GM13977 (cell line): ENCODE data around the gene SH3YL1.

Experiments
- DNase-seq: peaks from one replicate; pipeline ENCODE4 v3.0.0; 2012; ENCODE audit warnings: low spot score
- CTCF ChIP-seq: IDR thresholded peaks from 2 replicates; pipeline ENCODE4 v1.5.1; 2012; ENCODE audit warnings: mild to moderate bottlenecking, control low read depth; ENCODE audit not compliant: insufficient read depth; ENCODE audit errors: extremely low read depth, missing control alignments
- in situ Hi-C: fragments of 300-500 bp; cut with MboI; formaldehyde crosslinking; loops from one replicate; pipeline ENCODE4 v1.12.0; 2022; ENCODE audit warnings: low sequenced_read_pairs, low pct_unique_long_range_greater_than_20kb, mixed read lengths, inconsistent platforms; ENCODE audit not compliant: unreplicated experiment

SH3YL1 gene

GRCh38 chr2:295090-295489 is 31.3 kb upstream of the SH3YL1 start:
- DNase-seq: no peak
- no peak for TF ChIP-seq CTCF
- in situ Hi-C loops: no loop called here

GRCh38 chr2:290090-290722 is 26.4 kb upstream of the SH3YL1 start:
- TF ChIP-seq CTCF: peak; percentile 81
- in situ Hi-C loops: no loop called here
- DNase-seq: peak; percentile 51

GRCh38 chr2:289362-290089 is 25.7 kb upstream of the SH3YL1 start:
- no peak for TF ChIP-seq CTCF
- DNase-seq: peak; percentile 36

GRCh38 chr2:288758-289361 is 25.0 kb upstream of the SH3YL1 start:
- in situ Hi-C loops: no loop called here
- peak; percentile 32 for DNase-seq
- TF ChIP-seq CTCF: no peak

More at GRCh38 chr2:289362-290089, 25.7 kb upstream of the SH3YL1 start:
- in situ Hi-C loops: no loop called here

- no peak for TF ChIP-seq CTCF
- peak; percentile 52 for DNase-seq
- in situ Hi-C loops: no loop called here
Measured at GRCh38 chr2:287911-288757, 24.3 kb upstream of the SH3YL1 start, which contains the start of gene ALKAL2. Gene ALKAL2 (minus strand): TSS chr2:288091. CDS start chr2:287835, 256 bp downstream.

- in situ Hi-C loops: no loop called here
- no peak for TF ChIP-seq CTCF
- peak; percentile 64 for DNase-seq
Measured at GRCh38 chr2:287471-287885, 23.6 kb upstream of the SH3YL1 start.
